HG03135 (cell line): Measurements from ENCODE around the gene UQCRC2.
"Not testable (repeated sequence)": the region's sequence is repeated elsewhere in the genome, so short reads cannot be mapped to it uniquely, and the experiment has no call there.

ENCODE experiments used
- ATAC-seq: cut with Tn5 transposase; IDR thresholded peaks from one replicate; pipeline ENCODE4 v1.9.1; 2021; ENCODE audit warnings: mild to moderate bottlenecking, moderate library complexity; ENCODE audit not compliant: unreplicated experiment

Gene UQCRC2

GRCh38 chr16:21980032-21980431 lies 26.9 kb downstream of the UQCRC2 start:
- no peak for ATAC-seq

GRCh38 chr16:21982108-21982507 lies 28.9 kb downstream of the UQCRC2 start:
- ATAC-seq = no peak

DNA sequence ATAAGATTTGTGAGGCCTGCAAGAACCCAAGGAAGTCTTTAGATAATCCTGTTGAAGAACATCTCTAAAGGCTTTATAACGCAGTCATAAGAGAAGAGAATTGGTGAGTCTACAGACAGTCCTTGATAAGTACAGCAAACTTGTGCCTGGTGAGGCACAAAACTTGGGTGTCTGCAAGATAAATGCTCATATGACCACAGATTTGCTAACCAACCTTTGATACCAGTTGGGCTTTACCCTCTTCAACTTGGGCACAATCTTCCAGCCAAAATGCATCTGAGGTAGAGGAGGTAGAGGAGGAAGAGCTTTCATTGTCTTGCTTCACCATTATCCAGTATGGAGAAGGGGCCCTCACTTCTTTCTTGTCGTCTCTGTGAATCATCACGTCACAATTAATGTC lies 30.9 kb downstream of the UQCRC2 start:
- ATAC-seq = no peak

GRCh38 chr16:21985524-21985923 lies 32.4 kb downstream of the UQCRC2 start:
- no peak for ATAC-seq

DNA sequence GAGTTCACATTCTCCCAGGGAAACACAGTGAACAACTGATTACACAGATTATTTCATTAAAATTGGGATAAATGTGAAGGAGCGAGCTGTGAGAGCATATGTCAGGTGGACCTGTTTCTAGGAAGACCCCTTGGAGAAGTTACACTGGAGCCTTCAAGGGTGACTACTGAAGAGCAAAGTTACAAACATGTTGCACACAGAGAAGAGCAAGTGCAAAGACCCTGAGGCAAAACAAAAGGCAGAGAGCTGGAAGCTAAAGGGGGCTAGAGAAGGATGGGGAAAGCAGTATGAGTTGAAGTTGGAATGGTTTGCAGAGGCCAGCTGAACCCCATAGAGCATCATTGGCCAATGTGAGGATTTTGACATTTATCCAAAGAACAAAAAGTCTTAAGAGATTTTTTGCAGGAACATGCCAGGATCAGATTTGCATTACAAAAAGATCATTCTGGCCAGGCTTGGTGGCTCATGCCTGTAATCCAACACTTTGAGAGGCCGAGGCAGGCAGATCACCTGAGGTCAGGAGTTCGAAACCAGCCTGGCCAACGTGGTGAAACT lies 33.6 kb downstream of the UQCRC2 start:
- no peak for ATAC-seq

GRCh38 chr16:21987498-21987897 lies 34.3 kb downstream of the UQCRC2 start:
- no peak for ATAC-seq

- no peak for ATAC-seq
These were observed 36.0 kb downstream of the UQCRC2 start for GRCh38 chr16:21989133-21989532.

GRCh38 chr16:21989751-21990150 lies 36.6 kb downstream of the UQCRC2 start:
- no peak for ATAC-seq

DNA sequence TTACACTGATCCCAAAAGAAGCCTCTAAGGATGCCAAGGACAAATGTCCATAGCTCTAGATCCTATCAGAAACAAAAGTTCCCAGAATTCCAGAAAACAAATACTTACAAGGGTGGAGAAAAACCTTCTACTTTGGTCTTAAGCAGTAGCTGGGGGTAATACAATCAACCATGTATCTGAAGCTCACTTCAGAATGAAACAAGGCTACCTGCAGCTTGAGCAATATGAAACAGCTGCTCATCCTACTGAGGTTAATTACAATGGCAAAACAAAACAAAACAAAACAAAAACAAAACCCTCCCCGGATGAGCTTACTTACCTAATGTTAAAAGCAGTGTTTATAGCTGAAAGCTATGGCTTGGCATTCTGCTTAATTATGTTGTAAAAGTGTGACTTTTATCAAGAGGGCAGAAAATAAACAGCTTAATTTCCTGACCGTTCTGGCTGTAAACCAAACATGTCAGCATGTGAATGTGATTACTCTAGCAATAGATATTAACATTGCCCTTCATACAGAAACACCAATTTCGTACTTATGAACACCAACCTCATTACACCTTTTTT lies 37.3 kb downstream of the UQCRC2 start:
- no peak for ATAC-seq

GRCh38 chr16:21991621-21992020 lies 38.5 kb downstream of the UQCRC2 start:
- no peak for ATAC-seq

DNA sequence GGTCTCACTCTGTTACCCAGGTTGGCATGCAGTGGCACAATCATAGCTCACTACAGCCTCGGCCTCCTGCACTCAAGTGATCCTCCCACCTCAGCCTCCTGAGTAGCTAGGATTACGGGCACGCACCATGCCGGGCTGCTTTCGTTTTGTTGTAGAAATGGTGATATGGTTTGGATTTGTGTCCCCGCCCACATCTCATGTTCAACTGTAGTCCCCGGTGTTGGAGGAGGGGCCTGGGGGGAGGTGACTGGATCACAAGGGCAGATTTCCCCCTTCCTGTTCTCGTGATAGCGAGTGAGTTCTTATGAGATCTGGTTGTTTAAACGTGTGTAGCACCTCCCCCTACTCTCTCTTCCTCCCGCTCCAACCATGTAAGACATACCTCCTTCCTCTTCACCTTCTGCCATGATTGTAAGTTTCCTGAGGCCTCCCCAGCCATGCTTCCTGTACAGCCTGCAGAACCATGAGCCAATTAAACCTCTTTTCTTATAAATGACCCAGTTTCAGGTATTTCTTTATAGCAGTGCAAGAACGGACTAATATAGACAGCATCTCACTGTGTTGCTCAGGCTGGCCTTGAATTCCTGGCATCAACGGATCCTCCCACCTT lies 41.8 kb downstream of the UQCRC2 start:
- ATAC-seq = no peak

- no peak for ATAC-seq
These were observed 43.9 kb downstream of the UQCRC2 start for GRCh38 chr16:21996923-21997696.

DNA sequence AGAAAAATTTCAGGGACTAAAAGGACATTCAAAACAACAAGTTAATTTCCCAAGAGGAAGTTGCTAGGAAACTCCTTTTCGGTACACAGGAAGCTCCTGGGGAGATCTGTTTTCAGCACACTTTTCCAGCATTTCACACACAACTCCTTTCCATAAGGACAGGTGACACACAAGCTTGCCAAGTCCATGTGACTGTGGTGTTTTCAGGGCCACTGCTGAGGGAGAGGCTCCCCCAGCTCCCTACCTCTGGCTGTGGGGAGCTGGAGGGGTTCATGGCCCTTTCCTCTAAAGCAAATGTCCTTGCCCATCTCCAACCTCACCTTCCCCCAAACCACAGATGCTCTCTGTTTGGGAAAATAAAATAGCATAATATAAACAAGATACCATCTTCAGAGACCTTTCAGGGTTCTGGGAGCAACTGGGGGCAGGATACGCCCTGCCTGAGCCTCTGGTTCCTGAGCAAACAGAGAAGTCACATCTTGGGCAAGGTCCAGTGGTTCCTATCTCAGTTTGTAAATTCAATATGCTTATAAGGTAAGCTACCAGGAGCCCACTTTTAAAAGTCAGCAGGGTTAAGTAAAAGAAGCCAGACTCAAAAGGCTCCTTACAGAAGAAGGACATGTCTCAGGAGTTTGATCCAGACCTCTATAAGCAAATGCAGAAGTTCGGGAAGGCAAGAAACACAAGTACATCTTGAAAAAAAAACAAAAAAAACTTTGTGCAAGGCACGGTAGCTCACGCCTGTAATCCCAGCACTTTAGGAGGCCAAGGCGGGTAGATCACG lies 44.7 kb downstream of the UQCRC2 start:
- ATAC-seq = no peak

GRCh38 chr16:22001591-22001990 lies 48.4 kb downstream of the UQCRC2 start:
- ATAC-seq = no peak

DNA sequence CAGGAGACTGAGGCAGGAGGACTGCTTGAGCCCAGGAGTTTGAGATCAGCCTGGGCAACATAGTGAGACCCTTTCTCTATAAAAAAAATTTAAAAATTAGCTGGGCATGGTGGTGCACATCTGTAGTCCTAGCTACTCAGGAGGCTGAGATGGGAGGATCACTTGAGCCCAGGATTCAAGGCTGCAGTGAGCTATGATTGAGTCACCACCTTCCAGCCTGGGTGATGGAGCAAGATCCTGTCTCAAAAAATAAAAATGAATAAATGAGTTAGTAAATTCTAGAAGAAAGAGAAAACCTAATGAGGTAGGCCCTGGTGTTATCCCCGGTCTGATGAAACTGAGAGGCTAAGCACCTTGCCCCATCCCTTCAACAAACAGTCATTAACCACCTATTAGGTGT lies 48.9 kb downstream of the UQCRC2 start:
- not testable (repeated sequence) for ATAC-seq

DNA sequence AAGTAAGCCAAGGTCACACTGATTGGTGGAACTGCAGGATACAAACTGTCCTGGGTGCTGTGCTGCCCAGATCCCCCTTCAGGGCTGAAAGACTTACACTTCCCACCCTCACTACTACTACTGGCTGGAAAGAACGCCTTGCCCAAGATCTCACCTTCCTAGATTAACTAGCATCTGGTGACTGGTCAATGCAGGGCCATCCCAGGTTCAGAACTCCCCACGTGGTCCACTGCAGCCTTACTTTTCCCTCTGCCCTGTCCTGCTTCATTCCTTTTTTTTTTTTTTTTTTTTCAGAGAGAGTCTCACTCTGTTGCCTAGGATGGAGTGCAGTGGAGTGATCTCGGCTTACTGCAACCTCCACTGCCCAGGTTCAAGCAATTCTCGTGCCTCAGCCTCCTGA lies 50.0 kb downstream of the UQCRC2 start:
- ATAC-seq = no peak

- no peak for ATAC-seq
These were observed 51.2 kb downstream of the UQCRC2 start for GRCh38 chr16:22004341-22004740.

DNA sequence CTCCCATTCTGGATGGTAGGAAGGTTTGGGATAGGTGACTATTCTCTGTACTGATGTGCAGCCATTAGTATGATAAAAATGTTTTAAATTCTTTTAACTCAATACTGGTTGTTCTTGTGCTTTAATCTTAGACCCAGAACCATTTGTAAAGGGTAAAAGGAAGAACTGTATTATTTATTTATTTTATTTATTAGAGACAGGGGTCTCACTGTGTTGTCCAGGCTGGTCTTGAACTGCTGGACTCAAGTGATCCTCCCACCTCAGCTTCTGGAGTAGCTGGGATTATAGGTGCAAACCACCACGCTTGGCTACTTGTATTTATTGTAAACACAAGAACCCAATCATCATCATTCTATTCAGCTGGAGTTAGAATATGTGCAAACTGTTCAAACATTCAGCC lies 52.6 kb downstream of the UQCRC2 start:
- no peak for ATAC-seq

DNA sequence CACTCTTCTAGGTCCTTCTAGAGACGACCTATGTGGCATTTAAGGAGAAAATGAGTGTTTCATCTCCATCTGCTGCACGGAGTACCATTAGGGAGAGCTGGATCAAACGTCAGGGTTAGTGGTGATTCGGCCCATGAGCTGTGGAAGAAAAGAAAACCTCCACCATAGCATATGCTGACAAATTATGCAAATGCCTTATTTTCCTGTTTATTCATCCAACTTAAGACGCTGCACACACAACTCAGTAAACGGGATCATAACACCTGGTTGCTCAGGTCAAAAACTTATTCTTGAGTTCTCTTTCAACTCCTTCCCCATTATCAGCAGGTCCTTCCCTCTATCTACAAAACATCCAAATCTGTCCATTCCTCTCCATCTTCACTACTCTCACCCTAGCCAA lies 53.5 kb downstream of the UQCRC2 start:
- ATAC-seq = no peak

GRCh38 chr16:22007159-22007508 lies 54.0 kb downstream of the UQCRC2 start:
- ATAC-seq = no peak

DNA sequence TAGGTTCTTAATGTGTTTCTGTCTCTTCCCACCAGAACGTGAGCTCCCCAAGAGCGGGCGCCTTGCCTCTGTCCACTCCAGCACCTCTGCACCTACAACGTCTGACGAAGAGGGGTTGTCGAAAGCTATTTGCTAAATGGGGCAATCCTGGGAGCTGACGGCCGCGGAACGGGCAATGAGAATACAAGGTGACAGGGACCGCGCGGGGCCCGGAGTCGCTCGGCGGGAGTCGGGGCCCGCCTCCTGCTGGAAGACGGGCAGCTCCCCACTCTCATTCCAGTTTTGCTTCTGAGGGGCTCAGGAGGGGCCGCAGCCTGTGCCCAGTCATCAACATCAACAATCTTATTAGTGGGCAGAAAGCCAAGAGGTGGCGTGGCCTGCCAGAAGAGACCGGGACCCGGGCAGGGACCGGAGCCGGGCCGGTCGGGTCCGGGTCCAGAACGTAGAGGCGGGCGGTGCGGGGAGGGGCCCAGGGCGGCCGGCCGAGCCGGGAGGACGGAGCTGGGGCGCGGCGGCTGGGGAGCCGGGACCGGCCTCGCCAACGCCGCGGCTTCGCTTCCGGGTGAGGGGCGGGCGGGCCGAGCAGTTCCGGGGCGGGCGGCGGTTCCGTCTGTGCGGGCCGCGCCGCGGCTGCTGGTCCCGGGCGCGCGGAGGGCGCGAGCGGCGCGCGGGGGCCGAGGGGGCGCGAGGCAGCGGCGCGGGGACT lies 54.5 kb downstream of the UQCRC2 start, which contains the start of gene MOSMO:
MOSMO (plus strand) TSS at position 603 of the 706 bp plus-strand sequence. CDS start 191 bp downstream, outside the sequence.
- no peak for ATAC-seq
